ENCODE results near the gene HOXC13.

HOXC13 gene, protein sequence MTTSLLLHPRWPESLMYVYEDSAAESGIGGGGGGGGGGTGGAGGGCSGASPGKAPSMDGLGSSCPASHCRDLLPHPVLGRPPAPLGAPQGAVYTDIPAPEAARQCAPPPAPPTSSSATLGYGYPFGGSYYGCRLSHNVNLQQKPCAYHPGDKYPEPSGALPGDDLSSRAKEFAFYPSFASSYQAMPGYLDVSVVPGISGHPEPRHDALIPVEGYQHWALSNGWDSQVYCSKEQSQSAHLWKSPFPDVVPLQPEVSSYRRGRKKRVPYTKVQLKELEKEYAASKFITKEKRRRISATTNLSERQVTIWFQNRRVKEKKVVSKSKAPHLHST

DNA sequence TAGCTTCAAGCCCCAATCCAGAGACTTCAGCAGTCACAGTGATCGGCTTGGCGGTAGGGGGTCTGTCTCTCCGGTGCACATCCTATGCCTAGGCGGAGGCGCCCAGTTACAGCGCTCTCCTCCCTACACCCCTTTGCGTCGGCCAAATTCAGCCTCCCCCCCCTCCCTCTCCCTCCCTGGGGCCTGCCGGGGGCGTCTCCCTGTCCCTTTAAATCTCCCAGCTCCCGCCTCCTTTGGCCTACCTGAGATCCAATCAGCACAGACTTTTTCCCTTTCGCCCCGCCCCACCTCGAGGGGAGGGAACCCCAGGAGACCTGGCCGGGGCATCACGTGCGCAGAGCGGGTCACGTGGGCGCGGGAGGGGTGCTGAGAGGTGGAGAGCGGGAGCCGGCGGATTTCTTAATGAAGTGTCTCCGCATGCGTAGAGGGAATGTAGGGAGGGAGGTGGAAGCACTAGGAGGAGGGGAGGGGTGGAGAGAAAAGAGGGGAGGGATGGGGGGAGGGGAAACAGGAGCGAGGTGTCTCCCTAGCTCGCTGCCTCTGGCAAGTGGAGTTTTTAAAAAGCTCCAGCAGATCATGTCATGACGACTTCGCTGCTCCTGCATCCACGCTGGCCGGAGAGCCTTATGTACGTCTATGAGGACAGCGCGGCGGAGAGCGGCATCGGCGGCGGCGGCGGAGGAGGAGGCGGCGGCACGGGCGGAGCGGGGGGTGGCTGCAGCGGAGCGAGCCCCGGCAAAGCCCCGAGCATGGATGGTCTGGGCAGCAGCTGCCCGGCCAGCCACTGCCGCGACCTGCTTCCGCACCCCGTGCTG is at the start of gene HOXC13:
Gene HOXC13 (plus strand): TSS at position 506 of the 815 bp plus-strand sequence. CDS start 76 bp downstream, at position 582.
- DNase-seq, result no peak

DNA sequence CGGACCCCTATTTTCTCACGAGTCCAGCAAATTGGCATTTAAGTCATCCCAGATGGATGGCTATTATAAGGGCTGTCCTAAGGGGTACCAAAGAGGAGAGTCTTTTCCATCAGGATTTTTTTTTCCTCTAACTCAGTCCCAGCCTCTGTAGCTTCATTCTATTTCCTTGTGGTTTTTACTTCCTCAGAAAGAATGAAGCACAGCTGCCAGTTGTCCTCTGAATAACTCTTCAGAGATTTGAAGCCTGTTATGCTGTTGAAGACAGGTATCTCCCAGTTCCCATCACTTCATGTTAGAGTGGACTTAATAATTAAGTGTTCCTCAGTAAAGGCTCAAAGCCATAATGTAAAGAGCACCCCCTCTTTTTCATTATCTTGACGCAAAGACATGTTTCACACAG is 48.5 kb upstream of the HOXC13 start:
- DNase-seq, result no peak

DNA sequence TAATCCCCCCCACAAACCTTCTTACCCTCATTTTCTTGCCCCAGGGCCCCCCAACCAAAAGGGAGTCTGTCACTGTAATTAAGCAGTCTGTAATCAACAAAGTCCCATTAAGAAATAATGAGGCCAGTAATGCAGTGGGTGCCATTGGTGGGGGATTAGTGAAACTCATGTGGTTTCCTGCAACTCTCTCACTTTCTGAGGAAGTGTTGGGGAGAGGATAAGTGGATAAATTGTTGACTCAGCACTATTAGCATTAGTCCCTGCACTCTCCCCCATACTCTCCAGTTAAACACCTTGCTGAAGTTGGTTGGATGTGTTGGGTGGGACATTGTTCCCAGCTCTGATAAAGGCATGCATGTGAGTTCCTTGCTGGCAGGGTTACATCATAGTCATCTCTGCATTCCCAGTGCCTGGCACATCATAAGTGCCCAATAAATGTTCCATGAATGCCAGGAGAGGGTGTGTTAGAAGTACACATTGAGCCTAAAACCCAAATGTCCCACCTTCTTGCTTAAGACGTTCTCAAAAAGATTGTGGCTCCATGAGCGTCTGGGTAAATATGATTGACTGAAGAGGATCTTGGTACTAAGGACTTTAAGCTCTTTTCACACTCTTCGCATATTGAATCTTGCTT is 45.8 kb upstream of the HOXC13 start:
- no peak for DNase-seq

DNA sequence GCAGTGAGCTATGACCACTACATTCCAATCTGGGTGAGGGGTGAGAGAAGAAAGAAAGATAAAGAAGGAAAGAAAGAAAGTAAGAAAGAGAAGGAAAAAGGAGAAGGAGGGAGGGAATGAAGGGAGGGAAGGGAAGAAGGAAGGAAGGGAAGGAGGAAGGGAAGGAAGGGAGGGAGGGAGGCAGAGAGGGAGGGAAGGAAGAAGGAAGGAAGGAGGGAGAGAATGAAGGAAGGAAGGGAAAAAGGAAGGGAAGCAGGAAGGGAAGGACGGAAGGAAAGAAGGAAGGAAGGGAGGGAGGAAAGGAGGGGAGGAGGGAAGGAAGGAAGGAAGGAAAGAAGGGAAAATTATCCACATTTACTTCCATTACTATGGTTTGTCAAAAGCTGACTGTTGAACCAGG is 39.4 kb upstream of the HOXC13 start:
- no peak for DNase-seq

DNA sequence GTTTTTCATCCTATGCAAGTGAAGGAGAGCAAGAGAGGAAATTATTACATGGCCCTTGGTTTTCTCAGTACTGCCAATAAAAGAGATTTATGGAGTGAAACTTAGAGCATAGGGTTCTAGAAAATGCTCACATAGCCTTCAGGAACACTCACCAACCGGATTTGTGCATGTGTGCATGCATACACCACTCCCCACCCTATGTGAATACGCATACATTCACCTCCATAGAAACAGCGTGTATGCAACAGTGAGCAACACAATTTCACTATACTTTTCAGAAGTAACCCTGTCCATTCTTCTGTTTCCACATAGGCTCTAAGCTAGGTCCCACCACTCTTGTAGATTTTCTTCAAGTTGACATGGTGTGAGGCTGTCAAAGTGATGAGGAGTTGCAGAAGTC is 31.5 kb upstream of the HOXC13 start:
- DNase-seq, result no peak

DNA sequence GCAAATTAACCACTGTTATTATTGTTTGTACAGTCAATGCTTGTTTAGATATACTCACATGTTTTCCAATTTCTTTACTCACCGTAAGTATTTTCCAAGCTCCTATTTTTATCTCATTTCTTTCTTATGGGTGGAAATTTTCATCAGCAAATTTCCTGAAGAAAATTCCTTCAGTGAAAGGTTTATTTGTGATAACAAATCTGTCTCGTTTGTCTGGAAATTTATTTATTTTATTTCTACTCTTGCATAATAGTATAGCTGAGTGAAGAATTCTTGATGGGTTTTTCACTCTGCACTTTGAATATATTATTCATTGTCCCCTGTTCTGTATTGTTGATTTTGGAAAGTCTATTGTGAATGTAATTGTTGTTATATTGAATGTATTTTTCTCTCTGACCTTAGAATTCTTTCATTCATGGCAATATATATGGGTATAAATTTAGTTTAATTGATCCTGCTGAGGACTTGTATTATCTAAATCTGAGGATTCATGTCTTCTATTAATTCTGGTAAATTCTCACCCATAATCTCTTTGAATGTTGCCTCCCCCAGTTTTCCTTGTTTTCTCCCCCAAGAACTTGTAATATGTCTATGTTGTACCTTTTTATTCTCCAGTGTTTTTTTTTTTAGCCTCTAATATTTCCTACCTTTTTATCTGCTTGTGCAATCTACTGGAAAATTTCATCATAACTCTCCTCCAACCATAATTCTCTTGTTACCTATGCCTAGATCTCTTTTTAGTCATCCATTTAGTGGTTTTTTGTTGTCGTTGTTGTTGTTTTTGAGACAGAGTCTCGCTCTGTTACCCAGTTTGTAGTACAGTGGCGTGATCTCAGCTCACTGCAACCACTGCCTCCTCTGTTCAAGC is 21.6 kb upstream of the HOXC13 start:
- no peak for DNase-seq

DNA sequence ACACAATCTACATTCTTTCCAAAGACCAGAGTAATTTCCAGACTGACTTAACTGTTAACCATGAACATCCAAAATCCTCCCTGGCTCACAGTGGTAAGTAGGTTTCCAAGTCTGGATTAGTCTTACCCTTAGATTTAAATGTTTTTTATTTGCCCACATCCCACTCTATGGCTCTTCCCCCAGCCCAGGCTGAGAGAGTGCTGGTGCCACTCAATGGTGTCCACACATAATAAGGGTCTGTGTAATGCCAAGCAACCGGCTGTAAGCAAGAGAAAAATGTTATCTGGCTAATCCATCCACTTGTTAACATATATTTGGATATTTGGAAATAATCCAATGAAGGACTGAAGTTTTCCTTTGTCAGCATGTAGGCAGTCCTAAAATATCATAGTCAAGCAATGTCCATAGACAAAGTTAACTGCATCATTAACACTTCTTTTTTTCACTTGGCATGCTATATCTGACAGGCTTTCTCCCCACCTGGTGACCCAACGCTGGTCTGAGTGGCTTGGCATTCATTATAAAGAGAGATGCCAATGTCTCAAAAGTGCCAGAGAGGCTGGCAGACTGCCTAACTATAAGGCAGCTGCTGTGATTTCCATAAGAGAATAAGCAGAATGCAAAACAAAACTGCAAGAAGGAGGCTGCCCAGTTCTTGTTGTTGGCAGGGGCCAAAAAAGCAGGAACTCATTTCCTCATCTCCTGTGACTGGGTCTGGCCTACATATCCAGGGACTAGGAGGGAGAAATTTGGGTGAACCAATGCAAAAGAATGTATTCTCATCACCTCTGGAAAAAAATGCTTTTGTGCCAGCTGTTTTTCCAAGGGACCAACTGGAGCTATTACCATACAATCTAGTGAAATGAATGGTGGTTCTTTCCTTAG is 13.9 kb upstream of the HOXC13 start:
- no peak for DNase-seq

DNA sequence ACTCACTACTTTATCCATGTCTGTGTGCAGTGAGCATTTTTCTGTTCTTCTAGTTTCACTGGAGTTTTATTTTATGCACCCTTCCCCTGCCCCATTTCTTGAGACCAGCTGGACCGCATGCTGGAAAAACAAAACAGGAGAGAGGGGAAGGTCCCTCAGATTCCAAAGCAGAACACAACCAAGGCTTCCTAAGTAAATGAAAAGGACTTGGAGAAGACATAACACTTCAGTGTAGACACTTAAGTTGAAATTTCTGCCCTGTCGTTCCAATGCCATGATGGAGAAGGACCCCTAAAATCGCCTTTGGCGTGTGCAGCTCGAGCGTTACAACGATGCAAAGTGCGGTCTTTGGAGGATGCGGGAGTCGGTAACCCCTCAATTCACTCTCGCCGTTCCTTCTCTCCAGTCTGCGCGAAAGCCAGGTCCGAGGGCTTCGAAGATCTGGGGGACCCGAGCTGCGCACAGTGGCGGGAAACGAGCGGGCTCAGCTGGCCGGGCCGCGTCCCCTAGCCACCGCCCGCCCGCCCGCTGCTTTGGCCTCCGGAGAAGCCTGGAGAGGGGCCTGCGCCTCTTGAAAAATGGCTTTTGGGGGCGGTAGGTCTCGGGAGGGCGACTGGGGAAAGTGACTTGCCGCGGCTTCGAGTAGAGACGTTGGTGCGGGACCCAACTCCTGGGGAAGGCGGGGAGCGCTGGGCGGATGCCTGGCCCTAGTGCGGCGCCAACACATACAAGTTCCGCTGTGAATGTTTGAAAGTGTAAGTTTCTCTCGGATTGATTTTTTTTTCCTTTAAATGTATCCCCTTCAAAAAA is 11.2 kb upstream of the HOXC13 start:
- no peak for DNase-seq

DNA sequence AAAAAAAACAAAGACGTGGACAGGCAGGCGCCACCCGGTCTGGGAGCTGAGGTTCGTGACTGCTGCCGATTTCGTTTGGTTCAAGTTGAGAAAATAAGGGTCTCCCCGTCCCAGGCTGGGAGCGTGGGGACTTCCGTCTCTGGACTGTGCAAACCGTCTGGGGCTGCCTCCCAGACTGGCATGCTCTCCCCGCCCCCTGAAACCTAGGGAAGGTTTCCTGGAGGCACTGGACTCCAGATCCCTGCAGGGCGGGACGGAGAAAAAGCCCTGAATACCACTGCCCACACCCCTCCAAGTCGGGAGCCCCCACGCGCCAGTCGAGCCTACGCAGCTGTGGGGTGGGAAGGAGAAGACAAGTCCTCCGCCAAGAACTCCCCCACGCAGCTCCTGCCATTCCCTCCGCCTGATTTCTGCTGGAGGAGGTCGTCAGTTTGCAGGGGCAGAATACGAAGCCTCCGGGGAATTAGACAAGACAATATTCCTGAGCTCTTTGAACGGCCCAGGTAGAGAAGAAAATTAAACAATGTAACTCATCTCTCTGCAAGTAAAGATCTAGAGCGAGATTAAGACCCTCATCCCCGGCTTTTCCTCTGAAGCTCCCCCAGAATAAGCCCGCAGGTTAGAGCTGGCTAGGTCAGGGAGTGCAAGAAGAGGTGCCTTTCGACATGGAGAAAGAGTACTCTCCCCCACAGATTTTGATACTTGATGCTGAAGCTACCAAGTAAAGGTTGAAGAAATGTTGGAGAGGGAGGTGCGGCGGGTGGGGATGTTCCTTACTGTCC is 10.4 kb upstream of the HOXC13 start:
- DNase-seq, result no peak

DNA sequence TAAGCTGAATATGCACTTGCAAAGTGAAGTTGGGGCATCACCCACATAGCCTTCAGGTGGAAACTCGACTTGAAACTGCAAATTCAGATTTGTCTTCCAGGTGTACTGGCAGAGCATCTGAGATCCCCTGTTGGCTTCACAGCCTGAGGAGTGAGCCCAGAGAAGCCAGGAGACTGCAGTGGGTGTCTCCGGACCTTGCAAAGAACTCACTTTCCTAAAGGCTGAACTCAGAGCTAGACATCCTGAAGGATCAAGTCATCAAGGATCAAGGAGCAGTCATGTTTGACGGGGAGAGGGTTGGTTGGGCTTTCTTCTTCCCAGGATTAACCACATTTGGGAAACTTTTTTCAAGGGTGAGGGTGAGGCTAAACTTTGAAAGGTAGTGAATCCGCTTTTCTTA is 9.1 kb upstream of the HOXC13 start:
- no peak for DNase-seq

DNA sequence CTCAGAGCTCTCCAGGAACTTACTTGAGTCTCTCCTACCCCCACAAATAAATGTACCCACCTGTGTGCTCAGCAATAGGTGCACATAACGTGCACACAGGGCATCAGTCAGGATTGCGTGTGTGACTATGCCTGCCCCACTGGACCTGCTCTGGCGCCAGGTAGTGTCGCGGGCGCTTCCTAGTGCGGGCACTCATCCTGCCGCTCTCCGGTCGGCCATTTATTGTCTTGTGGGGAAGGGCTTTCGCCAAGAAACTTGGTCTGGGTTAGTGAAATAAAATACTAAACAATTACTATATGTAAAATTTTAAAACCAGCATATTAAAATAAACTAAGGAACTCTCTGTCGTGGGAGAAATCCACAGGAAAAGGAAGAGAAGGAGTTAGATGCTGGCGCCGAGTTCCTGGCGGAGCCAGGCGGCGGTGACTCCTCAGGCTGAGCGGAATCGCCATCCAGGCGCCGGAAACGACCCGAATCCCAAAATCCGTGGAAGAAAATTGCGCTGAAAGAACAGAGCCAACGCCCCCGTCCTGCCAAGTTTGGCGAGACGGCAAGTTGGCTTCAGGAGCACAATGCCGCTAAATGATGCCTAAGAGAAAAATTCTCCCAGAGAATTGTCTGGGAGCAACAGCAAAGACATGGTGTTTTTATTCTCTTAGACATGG is 7.9 kb upstream of the HOXC13 start:
- DNase-seq, result no peak

DNA sequence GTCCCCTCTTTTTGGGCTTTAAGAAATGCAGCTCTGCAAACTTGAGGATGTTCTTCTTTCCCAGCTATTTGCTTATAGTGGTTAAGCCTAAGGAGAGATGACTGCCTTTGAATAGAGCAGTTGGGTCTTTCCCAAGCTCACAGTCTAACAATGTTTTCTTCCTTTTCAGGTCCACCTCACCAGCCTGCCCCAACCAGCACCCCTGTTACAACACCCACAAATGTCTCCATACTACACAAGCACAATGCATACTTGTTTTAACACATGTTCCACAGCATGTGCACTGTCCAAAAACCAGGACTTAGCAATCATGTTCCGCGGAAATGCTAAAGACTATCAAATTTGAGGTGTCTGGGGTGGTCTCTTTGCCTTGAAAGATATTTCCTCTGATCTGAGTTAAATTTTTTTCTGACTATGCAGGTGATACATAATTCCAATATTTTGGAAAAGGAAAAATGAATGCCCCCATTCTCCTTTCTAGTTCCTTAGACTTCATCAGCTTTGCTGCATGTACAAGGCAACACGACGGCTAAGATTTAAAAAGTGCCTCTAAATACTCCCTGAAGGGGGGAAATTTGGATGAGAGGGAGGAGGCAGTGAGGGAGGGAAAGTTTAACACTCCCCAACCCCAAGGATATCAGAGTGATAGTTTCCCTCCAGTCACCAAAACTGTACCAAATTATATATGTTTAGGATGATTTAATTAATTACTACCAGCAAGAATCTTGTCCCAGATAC is 6.6 kb upstream of the HOXC13 start:
- no peak for DNase-seq

DNA sequence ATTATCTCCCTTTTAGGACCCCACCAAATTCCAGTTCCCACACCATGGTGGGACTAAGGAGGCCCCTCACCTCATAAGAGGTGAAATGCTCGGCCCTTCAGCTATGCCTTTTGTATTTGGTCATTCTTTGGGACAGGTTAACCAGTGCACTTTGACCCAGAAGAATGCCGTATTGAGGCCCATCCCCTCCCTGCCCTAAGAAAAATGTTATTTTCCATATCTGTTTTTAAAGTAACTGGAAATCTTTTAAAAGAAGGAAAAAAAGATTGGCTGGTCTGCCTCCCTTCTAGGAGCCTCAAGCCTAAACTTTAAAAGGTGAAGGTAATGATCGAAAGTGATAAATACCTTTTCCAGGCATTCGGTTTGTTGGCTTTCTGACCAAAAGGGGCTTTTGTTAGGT is 5.7 kb upstream of the HOXC13 start:
- no peak for DNase-seq

DNA sequence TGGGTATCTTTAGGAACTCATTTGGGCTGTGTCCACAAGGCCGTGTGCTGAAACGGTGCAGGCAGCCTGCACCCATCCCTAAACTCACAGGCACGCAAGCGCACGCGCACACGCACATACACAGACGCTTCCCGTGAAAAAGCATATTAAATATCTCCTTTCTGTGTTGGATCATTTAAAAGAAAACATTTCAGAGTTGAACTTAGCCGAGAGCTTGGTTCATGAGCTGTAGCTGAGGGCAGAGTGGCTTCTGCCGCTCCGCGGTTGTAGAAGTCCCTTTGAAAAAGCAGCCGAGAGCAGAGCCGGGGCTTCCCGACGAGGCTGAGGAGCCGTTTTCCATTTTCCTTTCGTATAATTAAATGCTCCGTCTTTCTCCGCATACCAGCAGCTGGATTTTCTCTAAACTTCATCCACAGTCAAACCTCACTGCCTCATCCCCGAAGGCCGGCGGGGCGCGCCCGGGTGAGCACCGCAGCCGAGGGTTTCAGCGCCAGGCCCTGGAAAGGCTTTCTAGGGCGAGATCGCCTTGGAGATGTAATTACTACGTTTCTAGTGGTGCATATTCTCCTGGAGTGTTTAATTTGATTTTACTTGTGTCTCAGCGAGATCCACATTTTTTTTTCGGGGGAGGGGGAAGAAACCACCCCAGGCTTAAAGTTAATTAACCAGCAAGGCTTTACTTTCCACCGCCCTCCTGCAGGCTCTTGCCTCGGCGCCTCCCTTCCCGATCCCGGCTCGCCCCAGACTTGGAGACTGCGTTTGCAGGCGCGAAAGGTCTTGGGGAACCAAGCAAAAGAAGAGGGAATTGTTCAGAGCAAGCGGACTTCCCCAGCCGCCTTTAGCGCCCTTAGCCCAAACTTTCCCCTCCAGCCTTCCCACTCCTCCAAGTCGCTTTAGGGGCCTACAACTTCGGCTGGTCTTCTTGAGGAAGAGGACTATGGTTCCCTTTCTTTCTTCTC is 3.0 kb upstream of the HOXC13 start:
- DNase-seq, result no peak

DNA sequence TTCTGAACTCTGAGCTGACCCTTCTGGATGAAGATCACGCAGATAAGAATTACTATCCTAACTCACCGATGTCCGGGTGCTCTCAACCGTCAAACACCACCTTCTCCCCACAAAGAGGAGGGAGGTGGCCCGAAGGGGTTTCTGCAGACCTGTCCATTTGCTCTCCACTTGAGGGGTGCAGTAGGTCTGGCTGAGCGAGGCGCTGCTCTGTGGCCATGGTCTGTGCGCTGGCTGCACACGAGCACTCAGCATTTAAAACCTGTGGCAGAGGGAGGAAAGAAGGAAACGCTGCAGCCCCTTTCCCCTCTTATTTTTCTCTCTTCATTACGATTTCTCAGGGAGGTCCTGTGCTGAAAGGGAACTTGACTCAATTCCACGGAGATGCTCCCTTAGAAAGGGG is 1.5 kb upstream of the HOXC13 start:
- DNase-seq, result no peak

DNA sequence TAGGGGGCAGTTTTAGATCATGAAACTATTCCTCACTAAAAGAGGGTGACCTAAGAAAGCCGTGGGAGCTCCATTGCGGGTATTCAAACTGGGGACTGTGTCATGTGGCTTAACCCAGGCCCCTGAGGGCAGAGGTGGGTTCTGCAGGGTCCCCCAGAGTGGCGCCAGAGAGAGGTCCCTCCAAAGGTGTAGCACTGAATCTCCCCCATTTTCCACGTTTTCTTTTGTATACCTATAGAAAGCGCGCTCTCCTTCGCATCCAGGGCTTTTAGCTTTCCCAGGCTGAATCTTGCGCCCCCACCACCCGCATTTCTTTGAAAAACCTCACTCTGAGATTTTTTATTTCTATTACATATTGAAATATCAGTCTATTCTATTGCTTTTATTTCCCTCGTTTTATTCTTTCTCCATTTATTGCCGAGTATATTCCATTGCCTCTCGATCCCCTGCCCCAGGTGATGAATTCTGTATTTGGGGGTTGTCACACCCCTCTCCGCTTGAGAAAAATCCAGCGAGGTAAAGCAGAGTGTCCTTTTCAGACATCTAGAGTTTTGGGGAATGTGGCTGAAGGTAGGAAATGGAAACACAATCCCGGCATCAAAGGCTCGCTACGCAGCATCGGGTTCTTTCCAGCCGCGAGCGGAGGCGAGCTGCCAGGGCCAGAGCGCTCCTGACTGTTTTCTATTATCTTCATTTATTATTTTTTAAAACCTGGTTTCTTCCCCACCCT is 870 bp upstream of the HOXC13 start:
- DNase-seq, result no peak

Data from NCI-H1436 treated with DMSO at 0.1 percent for 48 hours (cell line).